HG03469 (cell line): ENCODE results near the gene SORL1.

Experiments used
- ATAC-seq: cut with Tn5 transposase; IDR thresholded peaks from one replicate; pipeline ENCODE4 v1.9.1; 2021; ENCODE audit warnings: mild to moderate bottlenecking, moderate library complexity, moderate number of reproducible peaks; ENCODE audit not compliant: unreplicated experiment

The SORL1 gene

DNA sequence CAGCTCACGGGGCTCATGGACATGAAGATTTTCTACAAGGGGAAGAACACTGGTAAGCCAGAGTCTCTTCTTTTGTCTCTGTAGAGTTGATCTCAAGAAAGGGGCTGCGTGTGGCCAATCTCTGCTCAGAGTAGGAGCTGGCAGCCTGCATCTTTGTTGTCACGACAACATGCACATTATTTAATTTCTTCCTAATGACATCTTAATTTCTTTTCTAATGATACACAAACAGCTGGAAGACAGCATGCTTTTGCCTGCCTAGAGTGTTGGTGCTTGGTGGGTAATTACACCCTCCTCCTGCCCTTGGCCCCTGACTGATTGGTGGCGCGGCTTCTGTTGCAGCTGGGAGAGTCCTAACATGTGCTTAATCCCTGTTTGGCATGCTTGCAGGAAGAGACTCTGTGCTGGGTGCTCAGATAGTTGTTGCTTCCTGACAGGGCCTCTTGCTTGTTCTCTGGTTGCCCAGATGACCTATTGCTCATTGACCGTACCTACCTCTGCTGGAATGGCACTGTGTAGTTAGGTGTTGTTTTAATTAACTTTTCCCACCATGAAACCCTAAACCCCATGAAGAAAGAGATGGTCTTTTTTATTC lies 107.6 kb downstream of the SORL1 start:
- no peak for ATAC-seq

DNA sequence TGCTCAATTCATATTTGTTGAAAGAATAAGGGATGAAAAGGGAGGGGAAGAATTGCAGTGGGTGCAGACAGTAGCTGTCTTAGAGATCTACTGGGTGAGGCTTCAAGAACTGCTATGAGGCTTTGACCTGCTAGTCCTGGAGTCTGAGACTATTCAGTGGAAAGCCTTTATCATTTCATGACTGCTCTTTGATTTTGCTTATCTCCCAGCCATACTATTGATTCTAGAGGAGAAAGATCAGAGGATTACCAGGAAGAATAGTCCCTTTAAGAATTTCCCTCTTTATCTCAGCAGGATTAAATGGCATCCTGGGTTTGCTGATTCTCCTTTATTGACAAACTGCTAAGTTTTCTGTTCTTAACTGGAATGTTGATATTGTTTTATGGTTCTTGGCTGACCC lies 108.1 kb downstream of the SORL1 start:
- no peak for ATAC-seq

DNA sequence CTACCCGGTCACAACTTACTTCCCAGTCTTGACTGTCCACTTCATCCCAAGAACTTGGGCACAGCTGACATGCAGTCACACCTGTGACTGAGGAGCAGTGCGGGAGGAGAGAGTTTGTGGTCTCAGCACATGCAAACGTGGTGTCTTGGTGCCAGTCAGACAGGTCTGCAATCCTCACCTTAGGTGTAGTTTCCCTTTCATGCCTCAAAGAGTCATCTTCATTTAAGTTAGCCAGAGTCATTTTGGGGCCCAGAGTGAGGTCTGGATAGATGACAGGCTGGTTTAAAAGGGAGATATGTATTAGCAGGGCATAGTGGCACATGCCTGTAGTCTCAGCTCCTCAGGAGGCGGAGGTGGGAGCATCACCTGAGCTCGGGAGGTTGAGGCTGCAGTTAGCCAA lies 109.1 kb downstream of the SORL1 start:
- no peak for ATAC-seq

DNA sequence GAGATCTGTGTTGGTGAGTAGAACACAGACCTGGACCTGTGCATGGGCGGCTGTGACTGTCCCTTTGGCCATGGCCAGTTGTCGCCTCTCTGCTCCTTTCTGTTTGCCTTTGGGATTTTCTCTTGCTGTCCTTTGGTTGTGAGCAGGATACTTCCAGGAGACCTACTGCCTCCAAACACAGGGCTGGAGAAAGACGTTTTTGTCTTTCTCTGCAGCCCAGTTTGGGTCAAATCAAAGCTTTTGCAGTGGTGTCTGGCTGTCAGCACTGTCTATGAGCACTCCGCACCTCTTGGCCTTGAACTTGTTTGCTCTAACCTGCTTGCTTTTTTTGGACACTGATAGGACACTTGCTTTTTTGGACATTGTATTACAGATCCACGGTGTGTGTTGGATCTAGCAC lies 109.6 kb downstream of the SORL1 start:
- no peak for ATAC-seq

DNA sequence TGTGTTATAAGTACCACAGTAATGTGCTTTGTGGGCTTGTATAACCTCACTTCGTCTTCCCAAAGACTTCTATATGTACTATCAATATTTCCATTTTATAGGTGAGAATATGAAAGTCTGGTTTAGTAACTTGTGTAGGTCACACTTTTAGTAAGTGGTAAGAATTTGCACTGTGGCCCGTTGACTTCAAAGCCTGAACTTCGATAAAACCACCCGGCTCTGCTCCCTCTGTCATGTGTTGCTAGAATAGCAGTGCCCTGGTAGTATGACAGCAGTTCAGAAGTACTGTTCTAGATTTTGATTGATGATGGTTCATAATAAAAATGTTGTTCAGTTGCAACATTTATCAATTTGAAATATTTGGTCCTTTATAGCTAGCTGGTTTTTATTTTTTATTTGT lies 110.9 kb downstream of the SORL1 start:
- no peak for ATAC-seq

DNA sequence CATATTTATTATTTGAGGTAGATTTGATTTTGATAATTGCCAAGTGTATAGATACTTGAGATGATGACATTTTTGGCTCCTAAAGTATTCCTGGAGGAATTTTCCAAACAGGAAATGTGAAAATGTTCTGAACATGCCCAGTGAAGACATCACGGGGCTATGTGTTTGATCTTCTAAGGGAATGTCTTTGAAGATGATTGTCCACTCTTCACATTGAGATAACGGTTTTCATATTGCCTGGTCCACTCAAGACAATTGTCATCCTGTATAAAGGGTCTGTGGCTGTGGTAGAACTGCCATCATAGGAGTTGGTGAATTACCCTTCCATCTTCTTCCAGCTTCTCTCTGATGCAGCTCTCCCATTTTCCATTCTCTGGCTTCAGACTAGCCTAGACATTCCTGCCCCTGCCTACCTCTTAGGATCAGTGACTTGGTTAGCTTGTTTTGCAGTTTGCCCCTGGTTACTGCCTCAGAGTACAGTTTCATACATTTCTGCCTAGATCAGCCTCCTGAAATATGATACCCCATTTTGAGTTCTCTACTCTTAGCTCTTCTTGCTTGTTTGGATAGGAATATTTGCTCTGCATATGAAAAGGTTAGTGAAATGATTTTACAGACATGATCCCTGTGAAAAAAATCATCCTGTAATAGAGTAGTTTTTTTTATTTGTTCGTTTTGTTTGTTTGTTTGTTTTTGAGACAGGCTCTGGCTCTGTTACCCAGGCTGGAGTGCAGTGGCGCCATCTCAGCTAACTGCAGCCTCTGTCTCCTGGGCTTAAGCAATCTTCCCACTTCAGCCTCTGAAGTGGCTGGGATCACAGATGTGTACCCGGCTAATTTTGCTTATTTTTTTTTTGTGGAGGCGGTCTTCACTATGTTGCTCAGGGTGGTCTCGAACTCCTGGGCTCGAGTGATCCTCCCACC lies 112.0 kb downstream of the SORL1 start:
- no peak for ATAC-seq

DNA sequence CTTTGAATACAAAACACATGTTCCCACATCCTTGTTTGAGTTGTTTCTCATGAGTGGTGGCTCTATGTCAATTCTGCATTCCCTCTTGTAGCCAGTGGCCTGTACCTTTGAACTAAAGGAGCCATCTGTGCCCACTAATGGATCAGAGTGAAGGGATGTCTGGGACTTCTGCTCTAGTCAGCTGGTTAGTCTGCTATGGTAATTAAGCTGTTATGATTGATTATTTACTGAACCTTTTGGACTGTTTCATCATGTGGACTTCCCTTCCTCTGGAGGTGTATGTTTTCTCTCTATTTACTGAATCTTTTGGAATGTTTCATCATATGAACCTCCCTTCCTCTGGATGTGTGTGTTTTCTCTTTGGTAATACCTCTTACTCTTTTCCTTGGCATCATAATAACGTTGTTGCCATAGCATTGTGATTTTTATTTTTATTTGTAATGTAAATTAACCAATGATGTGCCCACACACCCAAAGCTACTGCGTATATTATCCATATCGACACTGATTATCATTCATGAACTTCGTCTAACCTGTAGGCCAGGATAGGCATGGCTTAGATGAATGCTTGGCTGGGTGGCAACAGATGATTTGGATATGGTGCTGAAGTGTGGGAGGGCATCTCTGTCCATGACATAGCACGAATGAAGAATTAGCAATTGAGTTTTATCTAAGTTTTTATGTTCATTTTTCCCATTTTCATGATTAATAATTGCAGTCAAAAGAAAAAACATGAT lies 113.0 kb downstream of the SORL1 start:
- no peak for ATAC-seq

DNA sequence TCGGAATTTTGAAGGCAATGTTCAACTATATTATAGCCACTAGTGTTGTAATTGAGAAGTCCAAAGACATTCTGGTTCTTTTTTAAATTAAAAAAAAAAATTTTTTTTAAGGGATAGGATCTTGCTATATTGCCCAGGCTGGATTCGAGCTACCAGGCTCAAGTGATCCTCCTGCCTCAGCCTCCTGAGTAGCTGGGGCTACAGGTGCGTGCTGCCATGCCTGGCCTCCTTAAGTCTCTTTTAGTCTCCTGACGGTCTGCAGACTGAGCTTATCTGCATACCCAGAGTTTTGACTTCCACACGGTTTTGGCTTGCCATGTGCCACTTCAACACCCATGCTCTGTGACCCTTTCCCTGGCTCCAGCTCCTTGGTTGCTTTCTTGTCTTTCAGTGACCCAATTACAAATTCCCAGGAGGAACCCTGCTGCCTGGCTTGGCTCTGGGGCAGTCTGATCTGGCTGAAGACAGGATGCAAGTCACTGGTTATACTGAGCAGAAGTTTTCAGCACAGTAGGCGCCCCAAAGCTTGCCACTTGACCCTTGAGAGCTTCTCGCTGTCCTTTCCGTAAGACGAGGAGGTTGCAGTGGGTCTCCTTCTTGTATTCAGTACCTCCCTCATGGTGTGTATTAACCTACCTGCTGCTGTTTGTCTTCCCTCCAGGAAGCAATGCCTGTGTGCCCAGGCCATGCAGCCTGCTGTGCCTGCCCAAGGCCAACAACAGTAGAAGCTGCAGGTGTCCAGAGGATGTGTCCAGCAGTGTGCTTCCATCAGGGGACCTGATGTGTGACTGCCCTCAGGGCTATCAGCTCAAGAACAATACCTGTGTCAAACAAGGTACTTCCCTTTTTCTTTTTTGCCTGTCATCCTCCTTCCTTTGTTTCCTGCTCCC lies 114.4 kb downstream of the SORL1 start:
- no peak for ATAC-seq

DNA sequence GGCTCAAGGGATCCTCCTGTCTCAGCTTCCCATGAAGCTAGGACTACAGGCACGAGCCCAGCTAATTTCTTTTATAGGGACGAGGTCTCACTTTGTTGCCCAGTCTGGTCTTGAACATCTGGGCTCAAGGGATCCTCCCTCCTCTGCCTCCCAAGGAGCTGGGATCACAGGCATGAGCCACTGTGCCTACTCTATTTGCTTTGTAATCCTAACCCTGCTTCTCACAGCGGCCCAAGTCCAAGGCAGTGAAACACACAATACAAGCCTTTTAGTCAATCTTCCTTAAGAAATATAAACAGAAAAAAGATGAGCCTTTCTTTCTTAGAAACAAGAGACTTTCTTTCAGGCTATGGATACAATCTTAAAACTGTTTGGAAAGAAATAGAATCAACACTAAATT lies 115.9 kb downstream of the SORL1 start:
- no peak for ATAC-seq

DNA sequence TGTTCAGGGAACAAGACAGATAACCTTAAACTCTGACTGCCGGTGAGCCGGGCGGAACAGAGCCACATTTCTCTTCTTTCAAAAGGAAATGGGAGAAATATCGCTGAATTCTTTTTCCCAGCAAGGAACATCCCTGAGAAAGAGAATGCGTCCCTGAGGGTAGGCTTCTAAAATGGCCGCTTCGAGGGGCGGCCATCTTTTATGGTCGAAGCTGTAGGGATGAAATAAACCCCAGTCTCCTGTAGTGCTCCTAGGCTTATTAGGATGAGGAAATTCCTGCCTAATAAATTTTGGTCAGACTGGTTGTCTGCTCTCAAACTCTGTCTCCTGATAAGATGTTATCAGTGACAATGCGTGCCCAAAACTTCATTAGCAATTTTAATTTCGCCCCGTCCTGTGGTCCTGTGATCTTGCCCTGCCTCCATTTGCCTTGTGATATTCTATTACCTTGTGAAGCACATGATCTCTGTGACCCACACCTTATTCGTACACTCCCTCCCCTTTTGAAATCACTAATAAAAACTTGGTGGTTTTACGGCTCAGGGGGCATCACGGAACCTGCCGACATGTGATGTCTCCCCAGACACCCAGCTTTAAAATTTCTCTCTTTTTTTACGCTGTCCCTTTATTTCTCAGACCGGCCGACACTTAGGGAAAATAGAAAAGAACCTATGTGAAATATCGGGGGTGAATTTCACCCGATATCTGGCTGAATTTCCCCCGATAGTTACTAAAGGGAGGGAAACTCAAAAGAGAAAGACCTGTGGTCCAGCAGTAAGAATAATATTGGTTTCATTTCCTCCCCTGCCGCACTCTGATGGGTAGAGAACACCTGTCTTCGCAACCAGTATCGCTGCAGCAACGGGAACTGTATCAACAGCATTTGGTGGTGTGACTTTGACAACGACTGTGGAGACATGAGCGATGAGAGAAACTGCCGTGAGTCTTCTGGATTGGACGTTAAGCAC lies 117.5 kb downstream of the SORL1 start:
- peak; percentile 90 for ATAC-seq

DNA sequence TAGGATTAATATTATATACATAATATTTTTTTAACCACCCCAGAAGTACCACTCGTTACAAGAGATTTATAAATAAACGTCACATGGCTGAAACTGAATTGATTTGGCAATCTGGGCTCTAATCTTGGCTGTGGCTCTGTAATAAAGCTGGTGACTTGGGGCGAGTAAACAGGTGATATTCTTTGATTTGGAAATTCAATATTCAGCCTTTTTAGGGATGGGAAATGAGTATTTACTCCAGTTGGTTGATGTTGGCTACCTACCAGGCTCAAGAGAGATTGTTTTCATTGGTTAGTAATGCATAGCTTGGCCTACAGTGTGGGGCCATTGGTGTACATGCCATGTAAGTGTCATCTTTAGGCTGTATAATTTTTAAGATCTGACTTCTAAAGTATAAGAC lies 118.3 kb downstream of the SORL1 start:
- ATAC-seq, result no peak

DNA sequence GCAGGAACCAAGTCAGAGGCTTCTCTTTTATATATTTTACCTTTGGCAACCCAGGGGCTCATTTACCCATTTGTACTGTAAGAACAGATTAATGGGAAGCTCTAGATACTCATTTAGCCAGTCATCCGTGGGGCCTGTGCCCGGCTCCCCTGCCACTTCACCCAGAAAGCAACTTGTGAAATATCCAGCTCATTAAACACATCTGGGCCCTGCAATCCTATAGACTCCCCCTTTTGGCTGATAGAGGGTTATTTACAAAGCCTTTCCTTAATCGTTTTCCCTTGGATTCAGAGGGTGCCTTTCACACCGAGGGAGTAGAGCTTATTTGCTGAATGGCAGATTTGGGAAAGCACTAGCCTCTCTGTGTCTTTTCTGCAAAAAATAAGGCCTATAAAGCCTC lies 119.4 kb downstream of the SORL1 start:
- ATAC-seq, result no peak

DNA sequence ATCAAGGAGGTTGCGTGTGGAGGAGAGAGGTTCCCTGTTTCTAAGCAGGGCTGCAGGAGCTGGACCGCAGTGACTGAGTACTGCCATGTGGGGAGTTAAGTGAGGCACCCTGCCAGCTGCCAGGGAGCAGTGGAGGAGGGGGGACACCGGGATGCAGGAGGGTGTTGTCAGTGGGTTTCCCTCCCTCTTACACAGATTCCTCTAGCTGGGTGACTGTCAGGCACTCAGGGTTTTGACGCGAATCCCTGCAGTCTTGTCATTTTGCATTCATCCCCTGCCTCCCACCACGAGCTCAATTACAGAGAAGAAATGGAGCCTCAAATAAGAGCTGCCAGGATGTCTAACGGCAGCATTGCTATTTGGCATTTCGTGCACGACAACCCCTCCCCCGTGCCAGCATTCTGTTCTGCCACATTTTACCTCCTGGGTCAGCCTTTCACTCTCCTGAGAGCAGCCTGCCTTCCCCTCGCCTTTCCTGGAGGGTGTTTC lies 120.5 kb downstream of the SORL1 start:
- ATAC-seq, result no peak

DNA sequence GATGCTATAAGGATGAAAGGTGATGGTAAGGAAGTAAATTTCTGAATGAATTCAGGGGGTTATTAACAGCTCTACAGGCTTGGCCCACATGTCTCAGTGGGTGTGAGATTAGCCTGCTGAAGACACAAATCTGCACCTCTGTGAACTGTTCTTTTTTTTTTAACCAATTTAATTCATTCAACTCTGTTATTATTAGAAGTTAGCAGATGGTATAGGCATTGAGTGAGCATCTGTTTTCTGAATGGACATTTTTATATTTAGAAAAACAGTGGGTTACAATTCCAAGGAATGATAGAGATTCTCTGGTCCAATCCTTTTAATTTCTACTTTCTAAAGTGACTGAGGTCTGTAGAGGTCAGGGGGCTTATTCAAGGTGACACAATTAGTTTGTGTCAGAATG lies 122.7 kb downstream of the SORL1 start:
- no peak for ATAC-seq

DNA sequence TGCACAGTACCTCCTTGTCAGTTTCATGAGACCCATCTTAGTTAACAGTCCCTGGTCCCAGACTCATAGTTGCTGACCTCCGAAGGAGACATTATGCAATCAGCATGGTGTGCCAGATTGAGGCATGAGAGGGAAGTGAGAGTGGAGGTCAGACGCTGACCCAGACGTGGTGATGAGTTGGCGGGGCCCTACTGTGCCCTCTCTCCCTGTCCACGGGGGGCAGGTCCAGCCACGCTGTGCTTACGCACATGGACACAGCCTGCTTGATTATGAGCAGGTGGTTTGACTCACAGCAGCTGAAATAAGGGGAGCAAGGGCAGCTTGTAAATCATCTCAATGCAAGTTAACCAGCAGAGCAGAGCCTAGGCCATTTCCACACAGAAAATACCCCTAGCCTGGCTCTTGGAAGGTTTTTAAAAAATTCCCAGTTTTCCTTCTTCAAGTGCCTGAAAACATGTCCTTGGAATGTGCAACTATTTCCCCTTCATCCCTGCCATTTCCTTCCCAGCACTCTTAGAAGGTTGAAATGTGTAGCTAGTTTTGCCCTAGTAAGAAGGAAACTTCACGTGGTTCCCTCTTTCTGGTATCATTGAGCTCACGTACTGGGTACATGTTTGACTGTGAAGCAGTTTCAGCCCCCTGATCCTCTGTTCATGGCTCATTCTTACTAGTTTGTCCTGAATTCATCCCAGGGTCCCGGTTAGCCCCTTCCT lies 123.3 kb downstream of the SORL1 start:
- ATAC-seq, result no peak

DNA sequence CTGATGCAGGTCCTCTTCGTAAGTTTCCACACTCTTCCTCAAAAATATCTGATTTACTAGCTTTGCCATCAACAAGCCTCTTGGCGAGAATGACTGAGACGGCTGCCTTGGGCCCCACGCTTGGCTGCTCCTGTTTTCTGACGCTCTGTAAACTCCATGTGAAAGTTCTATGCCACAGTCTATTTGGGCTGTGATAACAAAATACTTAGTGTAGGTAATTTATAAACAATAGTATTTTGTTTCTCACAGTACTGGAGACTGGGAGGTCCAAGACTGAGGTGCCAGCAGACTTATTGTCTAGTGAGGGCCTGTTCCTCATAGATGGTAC lies 123.8 kb downstream of the SORL1 start:
- no peak for ATAC-seq

DNA sequence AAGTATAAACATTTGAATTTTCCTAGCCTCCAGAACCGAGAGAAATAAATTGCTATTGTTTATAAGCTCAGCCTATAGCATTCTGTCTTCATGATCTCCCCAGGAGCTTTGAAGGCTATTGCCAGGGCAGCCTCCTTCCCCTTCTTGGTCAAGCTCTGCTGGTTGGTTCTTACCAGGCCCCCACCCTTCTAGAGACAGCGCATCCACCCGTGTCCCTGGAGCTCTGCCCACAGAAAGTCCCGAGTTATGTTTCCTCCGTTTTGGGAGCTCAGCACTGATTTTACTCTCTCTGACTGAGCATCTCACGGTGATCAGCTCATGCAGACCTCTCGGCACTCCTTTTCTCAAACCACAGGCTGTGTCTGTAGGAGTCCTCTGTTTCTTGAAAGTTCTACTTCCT lies 124.4 kb downstream of the SORL1 start:
- no peak for ATAC-seq

DNA sequence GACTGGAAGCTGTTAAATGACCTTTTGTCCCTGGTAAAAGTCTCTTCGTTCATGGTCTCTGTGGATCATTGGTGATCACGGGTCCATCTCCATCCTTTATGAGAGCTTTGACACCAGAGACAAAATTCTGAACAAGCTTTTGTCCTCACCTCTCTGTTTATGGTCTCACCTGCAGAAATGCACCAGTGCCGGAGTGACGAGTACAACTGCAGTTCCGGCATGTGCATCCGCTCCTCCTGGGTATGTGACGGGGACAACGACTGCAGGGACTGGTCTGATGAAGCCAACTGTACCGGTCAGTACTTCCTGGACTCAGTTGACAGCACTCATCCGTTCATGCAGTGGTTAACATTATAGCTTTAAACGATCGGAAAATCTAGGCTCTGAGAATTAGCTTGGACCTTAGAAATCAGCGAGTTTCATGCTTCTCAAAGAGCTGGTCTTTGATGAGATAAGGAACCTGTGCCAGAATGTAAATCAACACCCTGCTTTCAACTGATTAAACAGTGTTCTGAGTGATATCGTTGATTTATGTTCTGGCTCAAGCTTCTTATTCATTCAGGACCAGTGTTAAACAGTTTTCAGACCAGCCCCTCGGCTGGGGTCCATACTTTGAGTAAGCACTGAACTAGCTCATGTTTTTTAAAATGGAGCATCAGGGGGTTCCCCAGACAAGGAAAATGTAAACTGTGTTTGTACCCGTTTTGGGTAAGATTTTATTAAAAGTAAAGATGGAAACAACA lies 125.2 kb downstream of the SORL1 start:
- ATAC-seq, result no peak
